ENCODE data around the gene MRPL17.

Gene MRPL17

GRCh38 chr11:6655790-6656583 lies 27.2 kb downstream of the MRPL17 start, which contains the start of gene DCHS1:
Gene DCHS1 (minus strand): TSS chr11:6655809. CDS start chr11:6641613, 14,196 bp downstream.
- Histone ChIP-seq H3K9me3 (ENCODE audit: insufficient read depth, low read length) (no peaks in the 10 kb centered on the region), H3K4me1 (ENCODE audit: low read length) (peaks cover 11% of the 10 kb centered on the region), H3K4me2 (ENCODE audit: low read length) (no peak within 1 kb of the TSS), H3K27me3 (ENCODE audit: low read depth, low read length) (peaks cover 21% of the 10 kb centered on the region; the same call in 1 of the 2 replicates), H3K9ac (ENCODE audit: low read length) (no peak within 1 kb of the TSS), H3K36me3 (replicated peaks; ENCODE audit: low read depth, low read length) (no peaks in the 10 kb centered on the region), H3K79me2 (ENCODE audit: low read length) (no peaks in the 10 kb centered on the region), H3K4me3 (ENCODE audit: low read length) (no peak within 1 kb of the TSS), H2AFZ (ENCODE audit: low read depth, low read length) (no peak within 1 kb of the TSS), H3K27ac (ENCODE audit: low read length) (no peak within 1 kb of the TSS), H4K20me1 (ENCODE audit: insufficient read depth, low read length) (no peaks in the 10 kb centered on the region)
- no peak for TF ChIP-seq EZH2phosphoT487 (IDR thresholded peaks at IDR 0.05; ENCODE audit: low read depth)
- no peak for TF ChIP-seq CTCF (IDR thresholded peaks at IDR 0.05; ENCODE audit: low read depth, low read length)

GRCh38 chr11:6655020-6655789 lies 27.9 kb downstream of the MRPL17 start:
- no peaks in the 10 kb centered on the region for H4K20me1 ChIP-seq (ENCODE audit: insufficient read depth, low read length)
- peaks cover 3% of the 10 kb centered on the region for H3K4me1 ChIP-seq (ENCODE audit: low read length)
- H3K4me3 ChIP-seq (ENCODE audit: low read length) = no peak overlapping the region
- H3K36me3 ChIP-seq (replicated peaks; ENCODE audit: low read depth, low read length) = no peaks in the 10 kb centered on the region
- peaks cover 23% of the 10 kb centered on the region; the same call in 1 of the 2 replicates for H3K27me3 ChIP-seq (ENCODE audit: low read depth, low read length)
- no peak overlapping the region for H2AFZ ChIP-seq (ENCODE audit: low read depth, low read length)
- TF ChIP-seq EZH2phosphoT487 (IDR thresholded peaks at IDR 0.05; ENCODE audit: low read depth) (no peak), CTCF (IDR thresholded peaks at IDR 0.05; ENCODE audit: low read depth, low read length) (no peak)
- H3K9me3 ChIP-seq (ENCODE audit: insufficient read depth, low read length) = no peaks in the 10 kb centered on the region
- no peak overlapping the region for H3K9ac ChIP-seq (ENCODE audit: low read length)
- H3K4me2 ChIP-seq (ENCODE audit: low read length) = no peak overlapping the region
- H3K27ac ChIP-seq (ENCODE audit: low read length) = no peak overlapping the region
- no peaks in the 10 kb centered on the region for H3K79me2 ChIP-seq (ENCODE audit: low read length)

GRCh38 chr11:6654281-6655019 lies 28.7 kb downstream of the MRPL17 start:
- Histone ChIP-seq H3K9me3 (ENCODE audit: insufficient read depth, low read length) (no peaks in the 10 kb centered on the region), H3K27ac (ENCODE audit: low read length) (no peak overlapping the region), H4K20me1 (ENCODE audit: insufficient read depth, low read length) (no peaks in the 10 kb centered on the region), H3K9ac (ENCODE audit: low read length) (no peak overlapping the region), H3K79me2 (ENCODE audit: low read length) (no peaks in the 10 kb centered on the region), H3K4me1 (ENCODE audit: low read length) (no peaks in the 10 kb centered on the region), H3K27me3 (ENCODE audit: low read depth, low read length) (peaks cover 23% of the 10 kb centered on the region; the same call in 1 of the 2 replicates), H3K4me3 (ENCODE audit: low read length) (no peak overlapping the region), H3K4me2 (ENCODE audit: low read length) (no peak overlapping the region), H2AFZ (ENCODE audit: low read depth, low read length) (no peak overlapping the region), H3K36me3 (replicated peaks; ENCODE audit: low read depth, low read length) (no peaks in the 10 kb centered on the region)
- TF ChIP-seq EZH2phosphoT487 (IDR thresholded peaks at IDR 0.05; ENCODE audit: low read depth) = no peak
- TF ChIP-seq CTCF (IDR thresholded peaks at IDR 0.05; ENCODE audit: low read depth, low read length) = no peak

All from OCI-LY3 (cell line).